Activated CD4-positive, alpha-beta T cell treated with anti-CD3 and anti-CD28 coated beads, Interleukin-2, amount 50 U/mL, for 48 hours (primary cell): ENCODE data around the gene MED15.

ENCODE experiments used
- DNase-seq, 2 experiments: peaks; one replicate each; pipeline ENCODE4 v3.0.0-alpha.2; 2020

MED15 gene

DNA sequence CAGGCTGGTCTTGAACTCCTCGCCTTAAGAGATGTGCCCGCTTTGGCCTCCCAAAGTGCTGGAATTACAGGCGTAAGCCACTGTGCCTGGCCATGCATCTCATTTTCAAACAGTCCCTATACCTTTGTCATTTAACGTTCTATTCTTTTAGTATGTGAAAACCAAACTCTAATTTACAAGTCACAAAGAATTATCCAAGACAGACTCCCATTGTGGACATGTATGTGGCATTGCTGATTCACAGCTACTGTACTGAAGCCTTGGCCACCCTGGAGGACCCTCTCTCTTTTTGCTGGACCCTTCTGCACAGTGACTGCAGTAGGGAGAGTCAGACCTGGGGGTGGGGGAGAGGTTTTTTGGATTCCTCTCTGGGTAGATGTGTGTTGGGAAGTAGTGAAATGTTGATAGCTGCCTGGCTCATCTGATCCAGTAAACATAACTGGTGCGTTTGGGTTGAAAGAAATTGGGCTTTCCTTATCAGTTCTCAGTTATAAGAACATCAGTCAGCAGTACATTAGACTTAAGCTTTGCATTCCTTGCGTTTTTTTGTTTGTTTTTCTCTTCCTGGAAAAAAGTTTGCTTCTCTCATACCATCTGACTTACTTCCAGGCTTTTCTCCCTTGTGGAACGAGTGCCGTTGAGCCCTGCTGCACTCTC is 65.9 kb downstream of the MED15 start:
- no peak for DNase-seq

GRCh38 chr22:20573833-20574615 is 66.6 kb downstream of the MED15 start:
- DNase-seq: no peak

- no peak for DNase-seq
These were observed 67.5 kb downstream of the MED15 start for GRCh38 chr22:20574920-20575353.

- no peak for DNase-seq
These were observed 68.5 kb downstream of the MED15 start for GRCh38 chr22:20575724-20576444.

- no peak for DNase-seq
These were observed 69.0 kb downstream of the MED15 start for GRCh38 chr22:20576445-20576816.

DNA sequence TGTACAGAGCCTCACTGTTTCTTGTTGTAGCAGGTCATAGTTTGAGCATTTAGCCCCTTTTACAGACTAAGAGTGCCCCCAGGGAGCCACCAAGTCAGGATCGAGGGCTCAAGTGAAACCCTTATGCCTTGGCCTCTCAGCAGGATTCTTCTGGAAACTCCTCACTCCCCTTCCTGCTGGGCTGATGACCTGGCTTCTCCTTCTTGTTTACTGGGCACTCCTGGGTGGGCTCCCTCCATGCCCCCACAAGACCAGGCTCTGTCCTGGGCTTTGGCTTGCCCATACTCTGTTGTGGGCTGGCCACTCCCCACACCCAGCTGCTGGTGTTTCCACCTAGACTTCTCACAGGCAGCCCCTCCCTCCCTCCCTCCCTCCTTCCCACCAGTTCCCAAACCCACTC is 69.6 kb downstream of the MED15 start:
- no peak for DNase-seq

- no peak for DNase-seq
These were observed 70.2 kb downstream of the MED15 start for GRCh38 chr22:20577549-20577975.

DNA sequence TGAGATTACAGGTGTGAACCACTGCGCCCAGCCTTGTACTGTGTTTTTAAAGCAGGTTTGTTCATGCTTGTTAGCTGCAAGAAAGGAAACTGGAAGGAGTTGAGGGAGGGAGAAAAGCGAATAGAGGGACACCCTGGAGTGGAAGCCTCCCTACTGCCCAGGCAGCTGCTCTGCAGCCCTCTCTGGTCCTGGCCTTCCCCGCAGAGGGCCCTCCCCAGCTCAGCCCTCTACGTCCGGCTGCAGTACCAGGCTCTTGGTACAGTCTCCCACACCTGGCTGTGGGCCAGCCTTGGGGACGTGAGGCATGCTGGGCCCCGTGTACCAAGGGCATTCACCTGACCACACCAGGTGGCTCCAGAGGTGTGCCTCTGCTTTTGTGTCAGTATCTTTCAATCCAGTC is 70.8 kb downstream of the MED15 start:
- no peak for DNase-seq

- no peak for DNase-seq
These were observed 71.3 kb downstream of the MED15 start for GRCh38 chr22:20578707-20579106.

GRCh38 chr22:20579273-20580120 is 72.1 kb downstream of the MED15 start:
- DNase-seq: no peak

- no peak for DNase-seq
These were observed 72.8 kb downstream of the MED15 start for GRCh38 chr22:20580179-20580578.

GRCh38 chr22:20580611-20581502 is 73.4 kb downstream of the MED15 start:
- DNase-seq: no peak

DNA sequence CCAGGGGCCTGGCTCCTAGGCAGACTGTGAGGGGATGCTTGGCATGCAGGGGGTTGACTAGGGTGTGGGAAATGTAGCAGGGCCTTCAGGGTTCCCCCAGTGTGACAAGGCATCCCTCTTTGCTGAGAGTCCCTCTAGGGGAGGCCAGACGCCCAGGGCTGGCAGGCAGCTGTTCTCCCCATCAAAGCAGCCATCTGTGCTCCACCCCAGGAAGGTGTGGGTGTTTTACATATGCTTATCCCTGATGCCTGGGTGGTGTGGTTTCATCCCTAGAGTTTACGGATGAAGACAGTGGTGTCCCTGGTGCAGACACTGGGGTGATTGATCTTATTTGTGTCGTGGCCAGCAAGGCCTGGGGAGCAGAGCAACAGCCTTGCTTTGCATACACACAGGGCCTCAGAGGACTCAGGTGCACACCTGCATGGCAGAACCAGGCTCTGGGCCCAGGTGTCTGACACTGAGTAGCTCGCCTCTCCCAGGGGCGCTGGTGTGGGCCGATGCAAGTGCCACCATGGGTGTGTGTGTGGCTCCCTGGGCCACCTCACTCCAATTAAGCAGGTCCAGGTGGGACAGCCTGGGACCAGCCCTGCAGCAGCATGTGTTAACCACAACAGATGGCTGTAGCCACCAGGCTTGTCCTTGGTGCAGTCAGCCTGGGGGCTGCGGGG is 74.2 kb downstream of the MED15 start:
- DNase-seq: no peak

DNA sequence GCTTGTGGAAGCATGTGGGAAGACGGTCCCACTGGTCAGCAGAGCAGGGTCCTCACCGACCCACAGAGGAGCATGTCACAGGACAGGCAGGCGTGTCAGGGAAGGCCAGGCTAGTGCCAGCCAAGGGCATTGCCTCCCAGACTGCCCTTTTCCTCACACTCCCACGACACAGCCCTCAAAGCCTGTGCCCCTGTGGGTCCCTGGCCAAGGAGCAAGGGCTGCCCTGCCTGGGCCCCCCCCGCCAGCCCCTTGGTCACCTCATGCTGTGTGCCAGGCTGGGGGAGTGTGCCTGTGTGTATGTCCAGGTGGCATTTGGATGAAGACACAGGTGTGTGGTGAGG is 74.7 kb downstream of the MED15 start:
- DNase-seq: no peak

DNA sequence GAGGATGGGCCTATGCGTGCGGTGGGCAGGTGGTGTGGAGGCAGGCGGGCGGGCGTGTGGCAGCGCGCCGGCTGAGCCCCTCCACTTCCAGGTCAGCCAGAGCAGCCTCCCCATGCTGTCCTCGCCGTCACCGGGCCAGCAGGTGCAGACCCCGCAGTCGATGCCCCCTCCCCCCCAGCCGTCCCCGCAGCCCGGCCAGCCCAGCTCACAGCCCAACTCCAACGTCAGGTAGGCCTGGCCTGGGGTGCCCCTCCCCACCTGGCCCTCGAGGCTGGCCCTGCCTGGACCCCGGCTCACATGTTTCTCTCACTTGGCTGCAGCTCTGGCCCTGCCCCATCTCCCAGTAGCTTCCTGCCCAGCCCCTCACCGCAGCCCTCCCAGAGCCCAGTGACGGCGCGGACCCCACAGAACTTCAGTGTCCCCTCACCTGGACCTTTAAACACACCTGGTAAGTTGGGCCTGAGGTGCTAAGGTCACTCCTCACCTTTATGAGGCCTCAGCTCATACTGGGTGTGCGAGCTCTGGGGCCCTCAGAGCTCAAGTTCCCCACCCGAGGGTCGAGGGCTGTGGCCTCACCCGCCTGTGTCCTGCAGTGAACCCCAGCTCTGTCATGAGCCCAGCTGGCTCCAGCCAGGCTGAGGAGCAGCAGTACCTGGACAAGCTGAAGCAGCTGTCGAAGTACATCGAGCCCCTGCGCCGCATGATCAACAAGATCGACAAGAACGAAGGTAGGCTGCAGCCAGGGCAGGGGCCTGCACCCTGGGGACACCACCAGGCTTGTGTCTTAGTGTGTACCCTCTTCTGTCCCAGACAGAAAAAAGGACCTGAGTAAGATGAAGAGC is 75.3 kb downstream of the MED15 start:
- DNase-seq: no peak

DNA sequence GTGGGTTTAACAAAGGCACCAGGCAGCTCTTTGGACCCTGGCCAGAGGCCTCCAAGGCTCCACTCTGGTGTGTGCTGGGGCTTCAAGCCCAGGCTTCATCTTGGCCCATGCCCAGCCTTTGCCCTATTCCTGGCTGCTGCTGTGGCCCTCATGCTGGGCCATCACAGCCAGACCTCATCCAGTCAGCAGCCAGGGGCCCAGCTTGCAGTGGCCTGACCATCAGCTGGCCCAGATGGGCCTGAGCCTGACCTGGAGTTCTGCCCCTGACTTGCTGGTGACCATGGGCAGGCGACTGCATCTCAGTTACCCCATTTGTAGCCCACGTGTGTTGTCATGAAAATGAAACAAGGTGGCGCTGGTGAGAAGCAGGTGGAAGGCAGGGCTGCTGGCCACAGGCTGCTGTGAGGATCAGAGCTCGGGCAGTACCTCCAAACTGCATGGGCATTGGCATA is 76.1 kb downstream of the MED15 start:
- DNase-seq: no peak

- DNase-seq: no peak
These were observed 76.8 kb downstream of the MED15 start for GRCh38 chr22:20584029-20584871.

DNA sequence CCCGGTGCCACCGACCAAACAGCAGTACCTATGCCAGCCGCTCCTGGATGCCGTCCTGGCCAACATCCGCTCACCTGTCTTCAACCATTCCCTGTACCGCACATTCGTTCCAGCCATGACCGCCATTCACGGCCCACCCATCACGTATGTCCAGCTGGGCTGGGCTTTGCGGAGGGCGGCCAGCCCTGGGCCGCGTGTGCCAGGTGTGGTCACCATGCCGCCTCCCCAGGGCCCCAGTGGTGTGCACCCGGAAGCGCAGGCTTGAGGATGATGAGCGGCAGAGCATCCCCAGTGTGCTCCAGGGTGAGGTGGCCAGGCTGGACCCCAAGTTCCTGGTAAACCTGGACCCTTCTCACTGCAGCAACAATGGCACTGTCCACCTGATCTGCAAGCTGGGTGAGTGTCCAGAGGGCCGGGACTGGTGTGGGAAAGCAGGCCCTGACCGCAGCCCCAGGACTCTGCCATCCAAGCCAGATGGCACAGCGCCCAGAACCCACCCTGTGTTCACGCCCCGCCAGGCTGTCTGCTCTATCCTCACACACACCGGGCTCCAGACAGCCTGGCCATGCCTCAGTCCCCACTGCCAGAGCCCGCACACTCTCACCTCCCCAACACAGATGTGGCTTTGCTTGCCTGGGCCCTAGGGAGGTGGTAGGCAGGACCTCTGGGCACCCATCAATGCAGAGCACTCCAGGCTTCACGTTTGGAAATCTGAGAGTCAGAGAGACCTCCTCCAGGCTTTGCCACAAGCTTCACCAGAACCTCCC is 77.6 kb downstream of the MED15 start:
- no peak for DNase-seq
